Fibroblast of lung (primary cell): ENCODE measurements around the gene SORCS2. TPM values are rescaled to one million over a fixed set of nuclear protein-coding genes. Genes with fewer than 3 reads are reported as not detected.

Experiments used
- DNase-seq, 2 donors: peaks; one replicate each; pipeline versions ENCODE4 v3.0.0 to v3.0.0-alpha.2; 2010; ENCODE audit warnings: low read depth in 2 of 2
- H2AFZ ChIP-seq: 2 replicates; pipeline ENCODE4 v1.5.1; 2012; ENCODE audit warnings: low read length, control low read depth, inconsistent platforms
- H3K27ac ChIP-seq: 2 replicates; pipeline ENCODE4 v1.5.1; 2011; ENCODE audit warnings: low read length, control low read depth; ENCODE audit not compliant: insufficient read depth
- H3K27me3 ChIP-seq: 2 replicates; pipeline ENCODE4 v1.5.1; 2011; ENCODE audit warnings: mild to moderate bottlenecking, low read length; ENCODE audit not compliant: control insufficient read depth, insufficient read depth
- H3K36me3 ChIP-seq: 2 replicates; pipeline ENCODE4 v1.5.1; 2011; ENCODE audit warnings: low read length; ENCODE audit not compliant: control insufficient read depth, insufficient read depth
- H3K4me1 ChIP-seq: 2 replicates; pipeline ENCODE4 v1.5.1; 2011; ENCODE audit warnings: low read length; ENCODE audit not compliant: control insufficient read depth, insufficient read depth; ENCODE audit errors: extremely low read depth
- H3K4me2 ChIP-seq: 2 replicates; pipeline ENCODE4 v1.5.1; 2011; ENCODE audit warnings: low read length, control low read depth; ENCODE audit not compliant: insufficient read depth; ENCODE audit errors: extremely low read depth
- H3K4me3 ChIP-seq, 4 experiments: fragments of 200-600 bp in 1 of 4; sonication (generic) in 1 of 4; replicated peaks in 1 of 4; 2 replicates each; pipeline ENCODE4 v1.5.1; 2011 to 2016; ENCODE audit warnings: low read length in 4 of 4, low read depth in 3 of 4, mild to moderate bottlenecking in 3 of 4, control low read depth in 2 of 4, inconsistent platforms in 1 of 4, mixed read lengths in 1 of 4; ENCODE audit not compliant: insufficient read depth in 1 of 4; ENCODE audit errors: control extremely low read depth in 1 of 4
- H3K79me2 ChIP-seq: 2 replicates; pipeline ENCODE4 v1.5.1; 2012; ENCODE audit warnings: mild to moderate bottlenecking, low read length, inconsistent platforms; ENCODE audit not compliant: control insufficient read depth, insufficient read depth
- H3K9ac ChIP-seq: 2 replicates; pipeline ENCODE4 v1.5.1; 2011; ENCODE audit warnings: mild to moderate bottlenecking, low read length, control low read depth; ENCODE audit not compliant: insufficient read depth
- H3K9me3 ChIP-seq: 2 replicates; pipeline ENCODE4 v1.5.1; 2012; ENCODE audit warnings: low read depth, low read length; ENCODE audit not compliant: control insufficient read depth, insufficient read depth
- H4K20me1 ChIP-seq: 2 replicates; pipeline ENCODE4 v1.5.1; 2011; ENCODE audit warnings: low read length; ENCODE audit not compliant: control insufficient read depth, insufficient read depth; ENCODE audit errors: extremely low read depth
- CTCF ChIP-seq, 2 donors: IDR thresholded peaks in 1 of 2; conservative IDR thresholded peaks in 1 of 2; 1 replicate in 1 of 2; 2 replicates in 1 of 2; pipeline ENCODE4 v1.5.1; 2011 to 2012; ENCODE audit warnings: low read length in 2 of 2, control low read depth in 1 of 2, inconsistent platforms in 1 of 2, low read depth in 1 of 2, mild to moderate bottlenecking in 1 of 2
- EZH2 ChIP-seq: IDR thresholded peaks from 2 replicates; pipeline ENCODE4 v1.5.1; 2012; ENCODE audit warnings: low read length, control low read depth, mild to moderate bottlenecking; ENCODE audit errors: missing control alignments
- polyA plus RNA-seq, 2 donors: library from polyadenylated mRNA; depleted of rRNA in 1 of 2; stranded (reverse) in 1 of 2; unstranded in 1 of 2; fragments of >200 nt; gene quantifications; 2 replicates each; pipeline ENCODE4 v1.2.1, GENCODE V29; 2011 to 2012; ENCODE audit warnings: missing spikeins in 1 of 2
- total RNA-seq: library from RNA; depleted of rRNA; stranded (reverse); fragments of >200 nt; gene quantifications from 2 replicates; pipeline ENCODE4 v1.2.1, GENCODE V29; 2014

The SORCS2 gene
- total and polyA plus RNA-seq, 2 donors (not counting 1 experiment from before 2014, with no cell fraction given) = 0.17 to 0.41 TPM

- Histone ChIP-seq H3K4me2 (no peak overlapping the region), H2AFZ (no peak overlapping the region), H3K27ac (no peak overlapping the region), H3K9me3 (no peaks in the 10 kb centered on the region), H3K36me3 (no peaks in the 10 kb centered on the region), H3K4me3 (no peak overlapping the region), H3K27me3 (no peaks in the 10 kb centered on the region), H3K9ac (no peak overlapping the region), H3K79me2 (no peaks in the 10 kb centered on the region), H3K4me1 (peaks cover 7% of the 10 kb centered on the region), H4K20me1 (no peaks in the 10 kb centered on the region)
- DNase-seq = no peak
- TF ChIP-seq CTCF (conservative IDR thresholded peaks at IDR 0.05 in 1 of 2, IDR thresholded peaks at IDR 0.05 in 1 of 2; ENCODE audit: low read depth in 1 of 2, low read length in 2 of 2) = no peak
- TF ChIP-seq EZH2 = no peak
Observed at GRCh38 chr4:7628432-7628831, 436.1 kb downstream of the SORCS2 start.

GRCh38 chr4:7629501-7630254, 437.3 kb downstream of the SORCS2 start:
- Histone ChIP-seq H3K27me3 (no peaks in the 10 kb centered on the region), H3K27ac (no peak overlapping the region), H3K9me3 (no peaks in the 10 kb centered on the region), H3K4me3 (no peak overlapping the region), H3K9ac (no peak overlapping the region), H3K4me2 (no peak overlapping the region), H3K4me1 (peaks cover 7% of the 10 kb centered on the region), H2AFZ (no peak overlapping the region), H4K20me1 (no peaks in the 10 kb centered on the region), H3K36me3 (no peaks in the 10 kb centered on the region), H3K79me2 (no peaks in the 10 kb centered on the region)
- peak in 1 of 2 donors; percentile 53 for DNase-seq
- TF ChIP-seq EZH2 (no peak), CTCF (conservative IDR thresholded peaks at IDR 0.05 in 1 of 2, IDR thresholded peaks at IDR 0.05 in 1 of 2; ENCODE audit: low read depth in 1 of 2, low read length in 2 of 2) (no peak)

- DNase-seq = peak; percentile 78 to 93
- Histone ChIP-seq H3K36me3 (no peaks in the 10 kb centered on the region), H3K27ac (peak overlapping the region; percentile 48), H3K4me3 (peak overlapping the region in 2 of 4 experiments; percentile 33 to 36), H3K79me2 (no peaks in the 10 kb centered on the region), H3K27me3 (no peaks in the 10 kb centered on the region), H3K9ac (no peak overlapping the region), H3K4me1 (peaks cover 7% of the 10 kb centered on the region), H3K4me2 (peak overlapping the region; percentile 85), H3K9me3 (no peaks in the 10 kb centered on the region), H2AFZ (no peak overlapping the region), H4K20me1 (no peaks in the 10 kb centered on the region)
- no peak for TF ChIP-seq CTCF (conservative IDR thresholded peaks at IDR 0.05 in 1 of 2, IDR thresholded peaks at IDR 0.05 in 1 of 2; ENCODE audit: low read depth in 1 of 2, low read length in 2 of 2)
Observed at GRCh38 chr4:7630568-7631287, 438.4 kb downstream of the SORCS2 start.
